ENCODE data around the gene P4HA3. TPM values are rescaled to one million over a fixed set of nuclear protein-coding genes. Genes with fewer than 3 reads are reported as not detected.

Gene P4HA3
- total RNA-seq = 2.4 and 4.6 TPM in 2 replicates

GRCh38 chr11:74311352-74311926 is at the start of gene P4HA3:
P4HA3 (minus strand) TSS chr11:74311640; CDS start chr11:74311611, 29 bp downstream.

Other genes with a start within 250 kb of the P4HA3 start
- 6.1 and 10.6 TPM in 2 replicates for gene C2CD3, start 140.6 kb downstream of the P4HA3 start, total RNA-seq
- 22.3 and 34.2 TPM in 2 replicates for gene PPME1, start 140.4 kb downstream of the P4HA3 start, total RNA-seq
- 0.75 and 1.5 TPM in 2 replicates for gene PGM2L1, start 86.8 kb upstream of the P4HA3 start, total RNA-seq
- gene KCNE3, start 155.9 kb upstream of the P4HA3 start, total RNA-seq = 3.4 TPM in 2 replicates
- gene LIPT2, start 182.1 kb upstream of the P4HA3 start, total RNA-seq = 1.8 and 2.7 TPM in 2 replicates

Measured in cardiac ventricle fibroblast (primary cell).